NCI-H2107 treated with DMSO at 0.1 percent for 48 hours (cell line): ENCODE data around the gene CASZ1.

Experiments
- DNase-seq: peaks from one replicate; lab custom pipeline; 2025; ENCODE audit not compliant: unreplicated experiment; lab: John Stamatoyannopoulos, UW

CASZ1 gene

DNA sequence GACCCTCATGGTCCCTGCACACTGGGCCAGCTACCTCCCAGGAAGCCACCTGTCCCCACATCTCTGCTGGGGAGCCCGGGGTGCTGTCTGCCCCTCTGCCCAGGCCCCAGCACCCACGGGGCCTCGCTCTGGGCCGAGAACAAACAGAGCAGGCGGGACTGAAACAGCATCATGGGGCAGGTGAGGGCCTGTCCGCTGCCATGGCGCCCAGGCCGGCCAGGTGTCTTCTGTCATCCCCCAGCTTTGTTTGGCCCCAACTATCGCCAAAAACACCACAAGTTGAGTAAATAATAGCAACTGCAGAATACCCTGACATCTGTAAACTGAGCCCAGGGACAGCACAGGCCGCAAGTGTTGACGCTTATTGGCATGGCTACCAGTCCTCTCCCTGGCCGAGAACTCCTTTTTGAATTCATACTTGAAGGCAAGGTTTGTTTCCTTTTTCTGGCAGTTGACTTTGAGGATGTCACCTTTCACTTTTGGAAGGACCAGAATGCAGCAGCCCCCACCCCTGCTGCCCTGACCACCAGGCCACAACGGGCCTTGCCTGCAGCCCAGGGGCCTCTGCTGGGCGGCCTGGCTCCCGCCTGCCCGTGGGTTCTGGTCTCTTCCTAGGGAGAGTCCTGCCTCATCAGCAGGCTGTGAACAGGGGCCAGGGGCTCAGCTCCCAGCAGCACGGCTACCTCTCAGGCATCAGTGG lies 152.7 kb downstream of the CASZ1 start:
- peak; percentile 27 for DNase-seq

GRCh38 chr1:10642403-10643080 lies 153.9 kb downstream of the CASZ1 start:
- DNase-seq, result no peak

DNA sequence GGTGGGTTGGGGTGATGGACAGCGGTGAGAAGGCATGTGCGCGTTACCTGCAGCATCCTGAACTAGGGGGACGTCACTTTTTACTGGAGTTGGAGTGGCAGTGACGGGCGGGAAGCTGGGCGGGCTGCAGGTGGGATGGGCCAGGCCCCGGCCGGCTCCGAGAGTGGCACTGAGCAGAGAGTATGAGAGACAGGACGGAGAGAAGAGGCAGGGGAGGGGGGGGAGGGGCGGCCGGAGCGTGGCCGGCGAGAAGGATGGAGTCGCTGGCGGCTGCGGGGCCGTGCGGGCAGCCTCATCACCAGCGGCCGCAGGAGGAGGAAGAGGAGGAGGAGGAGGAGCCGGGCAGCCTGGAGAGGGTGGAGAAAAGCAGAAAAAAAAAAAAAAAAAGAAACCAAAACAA lies 154.5 kb downstream of the CASZ1 start:
- no peak for DNase-seq

- no peak for DNase-seq
Observed at GRCh38 chr1:10640843-10641553, 155.4 kb downstream of the CASZ1 start.

- DNase-seq, result no peak
Observed at GRCh38 chr1:10639775-10640578, 156.5 kb downstream of the CASZ1 start.

- no peak for DNase-seq
Observed at GRCh38 chr1:10639011-10639774, 157.3 kb downstream of the CASZ1 start.

- DNase-seq, result no peak
Observed at GRCh38 chr1:10638559-10639005, 157.9 kb downstream of the CASZ1 start.

DNA sequence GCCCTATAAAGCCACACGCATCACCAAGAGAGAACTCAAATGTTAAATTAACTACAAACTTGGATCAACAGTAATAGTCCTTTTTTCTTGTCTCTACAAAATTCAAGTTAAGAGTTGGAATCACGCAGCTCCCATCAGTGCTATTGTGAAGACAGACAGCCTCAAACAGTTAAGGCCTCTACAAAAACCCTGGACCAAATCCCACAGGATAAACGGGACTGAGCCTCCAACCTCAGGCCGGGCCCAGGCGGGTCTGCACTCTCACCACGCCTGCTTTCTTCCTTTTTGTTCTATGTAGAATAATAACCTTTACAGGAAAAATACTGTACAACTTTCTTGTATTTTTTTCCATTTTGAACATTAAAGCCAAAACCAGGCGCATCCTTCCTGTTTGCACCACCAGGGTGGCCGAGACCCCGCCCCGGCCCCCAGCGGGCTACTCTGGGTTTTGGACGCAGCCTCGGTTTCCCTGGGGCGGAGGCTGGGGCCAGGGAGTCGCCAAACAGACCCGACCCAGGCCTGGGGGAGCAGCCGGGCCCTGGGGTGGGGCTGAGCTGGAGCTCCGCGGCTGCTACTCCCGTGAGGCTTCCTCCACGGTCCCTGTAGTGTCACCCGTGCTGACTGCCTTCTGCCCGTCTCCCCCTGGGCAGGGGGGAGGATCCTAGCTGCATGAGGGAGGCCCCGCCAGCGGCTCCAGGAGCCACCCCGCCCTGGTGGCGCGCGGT lies 158.4 kb downstream of the CASZ1 start:
- no peak for DNase-seq

DNA sequence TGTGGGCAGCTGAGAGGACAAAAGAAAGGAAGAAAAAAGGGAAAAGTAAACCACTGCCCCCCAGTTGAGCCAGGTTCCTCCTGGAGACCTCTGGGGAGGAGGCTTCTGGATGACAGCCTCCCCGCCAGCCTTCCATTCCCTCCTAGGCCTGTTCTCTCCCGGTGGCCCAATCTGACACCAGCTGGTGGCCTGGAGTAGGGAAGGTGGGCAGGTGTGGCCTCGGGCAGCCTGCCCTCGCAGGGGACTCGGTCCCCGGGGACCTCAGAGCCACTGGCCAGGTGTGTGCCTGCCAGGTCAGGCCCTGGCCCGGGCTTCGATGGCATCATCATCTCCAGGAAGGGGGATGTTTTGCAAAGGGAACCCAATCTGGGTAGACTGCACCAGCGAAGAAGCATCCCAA lies 159.0 kb downstream of the CASZ1 start:
- DNase-seq, result no peak

DNA sequence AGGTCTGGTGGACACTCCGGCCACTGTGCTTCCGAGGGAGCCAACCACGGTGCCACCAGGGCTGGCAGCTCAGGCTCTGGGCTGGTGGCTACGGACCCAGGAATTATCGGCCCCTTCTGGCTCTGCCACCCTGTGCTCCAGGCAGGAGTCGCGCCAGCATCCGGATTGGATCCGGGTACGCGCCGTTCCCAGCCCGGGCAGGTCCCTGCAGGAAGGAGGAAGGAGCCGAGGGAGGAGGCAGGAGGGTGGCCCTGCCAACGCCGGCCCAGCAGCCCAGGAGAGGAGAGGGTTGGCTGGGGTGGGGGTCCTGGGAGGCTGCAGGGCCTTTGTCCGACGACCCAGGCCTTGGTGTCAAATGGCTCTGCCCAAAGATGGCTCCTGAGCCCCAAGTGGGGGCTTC lies 160.5 kb downstream of the CASZ1 start:
- no peak for DNase-seq

DNA sequence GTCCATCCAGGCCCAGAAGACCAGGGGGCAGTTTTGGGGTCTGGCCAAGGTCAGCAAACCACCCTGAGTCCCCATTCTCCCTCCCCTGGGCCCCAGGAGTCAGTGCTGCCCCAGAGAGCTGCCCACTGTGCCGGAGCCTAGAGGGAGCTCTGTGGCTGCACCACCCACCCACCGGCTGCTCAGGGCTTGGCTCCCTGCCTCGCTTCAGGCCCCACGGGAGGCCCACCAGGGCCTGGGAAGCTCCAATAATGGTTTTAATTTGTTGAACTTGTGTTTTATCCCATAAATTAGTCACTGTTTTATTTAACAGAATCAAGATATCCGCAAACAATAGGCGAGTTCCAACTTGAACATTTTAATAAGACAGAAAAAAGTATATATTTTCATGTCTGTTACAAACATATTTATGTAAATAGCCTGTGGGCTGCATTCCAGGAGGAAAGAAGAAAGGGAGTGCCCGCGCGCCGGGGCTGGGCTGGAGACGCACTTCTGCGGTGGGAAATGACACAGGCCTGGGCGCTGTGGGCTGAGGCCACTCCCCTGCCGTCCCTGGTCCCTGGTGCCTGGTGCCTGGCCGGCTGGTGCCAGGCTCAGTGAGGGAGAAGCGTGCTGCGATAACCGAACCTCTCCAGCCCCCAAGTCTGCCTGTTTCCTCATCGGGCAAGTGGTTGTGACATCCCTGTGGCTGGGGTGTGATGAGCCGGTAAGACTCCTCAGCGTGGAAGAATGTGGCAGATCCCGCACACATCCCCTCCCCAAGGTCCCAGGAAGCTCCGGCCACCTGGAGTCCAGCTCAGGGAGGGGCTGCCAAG lies 161.2 kb downstream of the CASZ1 start:
- no peak for DNase-seq

DNA sequence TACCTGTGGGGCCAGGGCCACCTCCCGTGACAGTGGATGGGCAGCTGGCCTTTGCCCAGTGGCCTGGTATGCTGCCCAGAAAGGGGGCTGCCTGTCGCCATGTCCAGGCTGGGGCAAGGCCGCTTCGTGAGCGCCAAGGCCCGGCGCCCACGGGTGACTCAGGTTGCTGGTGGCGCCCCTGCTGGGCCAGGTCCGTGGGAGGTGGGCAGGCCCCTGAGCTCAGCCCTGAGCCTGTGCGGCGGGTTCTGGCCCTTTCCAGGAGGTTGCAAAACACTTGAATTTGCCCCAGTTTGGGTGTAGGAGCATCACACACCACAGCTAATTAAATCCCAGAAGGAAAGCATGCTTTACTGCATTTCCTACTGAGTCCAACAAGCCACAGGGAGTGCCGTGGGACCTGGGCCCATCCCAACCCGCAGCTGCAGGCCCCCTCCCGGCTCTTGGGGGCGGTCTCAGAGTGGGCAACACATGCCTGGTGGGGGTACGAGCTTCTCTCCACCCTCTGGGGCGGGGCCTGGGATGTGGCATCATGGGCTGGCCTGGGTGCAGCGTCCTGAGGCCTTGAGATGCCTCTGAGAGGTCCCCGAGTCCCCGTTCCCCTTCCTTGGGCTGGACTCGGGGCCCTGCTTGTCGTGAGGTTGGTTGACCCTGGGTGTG lies 161.9 kb downstream of the CASZ1 start:
- no peak for DNase-seq

- no peak for DNase-seq
Observed at GRCh38 chr1:10634075-10634427, 162.4 kb downstream of the CASZ1 start.

GRCh38 chr1:10633416-10633815 lies 163.0 kb downstream of the CASZ1 start:
- DNase-seq, result no peak

GRCh38 chr1:10632691-10633090 lies 163.8 kb downstream of the CASZ1 start:
- no peak for DNase-seq

- peak; percentile 26 for DNase-seq
Observed at GRCh38 chr1:10631811-10632593, 164.4 kb downstream of the CASZ1 start.

GRCh38 chr1:10631121-10631810 lies 165.2 kb downstream of the CASZ1 start:
- DNase-seq, result peak; percentile 22
